HG02763 (cell line): ENCODE data around the gene ADAMTS2.

Source experiments
- ATAC-seq: cut with Tn5 transposase; IDR thresholded peaks from one replicate; pipeline ENCODE4 v1.9.1; 2021; ENCODE audit warnings: mild to moderate bottlenecking, moderate library complexity; ENCODE audit not compliant: unreplicated experiment

ADAMTS2 gene

GRCh38 chr5:179373101-179373934, 28.1 kb upstream of the ADAMTS2 start:
- ATAC-seq = no peak

- no peak for ATAC-seq
These were observed 26.7 kb upstream of the ADAMTS2 start for GRCh38 chr5:179371681-179372680.

DNA sequence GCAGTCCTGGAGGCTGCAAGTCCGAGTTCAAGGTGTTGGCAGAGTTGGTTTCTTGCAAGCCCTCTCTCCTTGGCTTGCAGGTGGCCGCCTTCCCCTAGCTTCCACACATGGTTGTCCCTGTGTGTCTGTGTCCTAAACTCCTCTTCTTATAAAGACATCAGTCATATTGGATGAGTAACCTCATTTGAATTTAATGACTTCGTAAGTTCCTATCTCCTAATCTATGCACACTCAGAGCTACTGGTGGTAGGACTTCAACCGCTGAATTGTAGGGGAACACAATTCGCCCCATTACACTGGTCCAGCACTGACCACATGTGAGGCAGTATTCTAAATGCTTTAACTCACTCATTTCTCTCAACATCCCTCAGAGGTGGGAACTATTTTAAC, 25.9 kb upstream of the ADAMTS2 start:
- no peak for ATAC-seq

GRCh38 chr5:179370490-179371120, 25.3 kb upstream of the ADAMTS2 start:
- no peak for ATAC-seq

DNA sequence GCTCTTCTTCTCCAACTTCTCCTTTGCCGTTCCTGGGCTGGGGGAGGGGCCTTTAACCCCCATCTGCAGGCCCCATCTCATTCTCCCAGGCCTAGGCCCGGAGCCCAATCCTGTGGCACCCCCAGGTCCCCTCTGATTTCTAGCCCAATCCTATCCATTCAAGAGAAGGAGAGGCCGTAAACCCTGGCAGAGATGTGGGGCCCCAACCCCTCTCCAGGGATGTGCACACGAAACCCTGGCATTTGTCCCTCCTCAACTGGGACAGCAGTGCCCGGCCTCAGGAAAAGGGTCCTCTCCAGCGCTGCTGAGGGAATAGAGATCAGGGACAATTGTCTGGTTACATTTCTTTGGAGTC, 24.2 kb upstream of the ADAMTS2 start:
- no peak for ATAC-seq

DNA sequence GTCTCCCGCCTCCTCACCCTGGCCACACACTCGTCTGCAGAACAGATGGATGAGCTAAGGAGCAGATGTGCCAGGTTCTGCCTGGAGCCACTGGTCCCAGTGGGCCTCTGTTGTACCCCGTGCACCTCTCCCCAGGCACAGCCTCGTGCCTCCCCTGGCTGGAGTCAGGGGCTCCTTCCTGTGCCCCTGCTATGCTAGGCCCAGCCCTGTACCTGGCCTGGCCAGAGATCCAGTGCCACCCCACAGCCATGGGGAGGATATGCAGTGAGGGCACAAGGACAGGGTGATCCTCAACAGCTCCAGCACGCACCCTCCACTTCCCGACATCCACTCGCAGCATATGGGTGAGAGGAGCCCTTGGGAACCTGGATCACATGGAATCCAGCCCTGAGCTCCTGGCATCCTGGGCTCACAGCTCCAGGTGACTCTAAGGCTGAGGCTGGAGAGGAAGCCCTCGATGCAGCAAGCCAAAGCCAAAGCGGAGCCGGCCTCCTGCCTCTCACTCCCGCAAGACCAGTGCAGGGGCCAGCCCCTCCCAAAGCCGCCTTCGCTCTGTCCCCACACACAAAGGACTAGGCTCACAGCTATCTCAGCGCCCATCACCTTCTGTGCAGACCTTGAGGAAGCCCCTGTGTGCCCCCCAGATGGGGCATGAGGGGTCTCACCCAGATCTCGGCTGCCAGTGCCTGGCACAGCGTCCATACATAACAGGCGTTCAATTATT, 23.7 kb upstream of the ADAMTS2 start:
- no peak for ATAC-seq

DNA sequence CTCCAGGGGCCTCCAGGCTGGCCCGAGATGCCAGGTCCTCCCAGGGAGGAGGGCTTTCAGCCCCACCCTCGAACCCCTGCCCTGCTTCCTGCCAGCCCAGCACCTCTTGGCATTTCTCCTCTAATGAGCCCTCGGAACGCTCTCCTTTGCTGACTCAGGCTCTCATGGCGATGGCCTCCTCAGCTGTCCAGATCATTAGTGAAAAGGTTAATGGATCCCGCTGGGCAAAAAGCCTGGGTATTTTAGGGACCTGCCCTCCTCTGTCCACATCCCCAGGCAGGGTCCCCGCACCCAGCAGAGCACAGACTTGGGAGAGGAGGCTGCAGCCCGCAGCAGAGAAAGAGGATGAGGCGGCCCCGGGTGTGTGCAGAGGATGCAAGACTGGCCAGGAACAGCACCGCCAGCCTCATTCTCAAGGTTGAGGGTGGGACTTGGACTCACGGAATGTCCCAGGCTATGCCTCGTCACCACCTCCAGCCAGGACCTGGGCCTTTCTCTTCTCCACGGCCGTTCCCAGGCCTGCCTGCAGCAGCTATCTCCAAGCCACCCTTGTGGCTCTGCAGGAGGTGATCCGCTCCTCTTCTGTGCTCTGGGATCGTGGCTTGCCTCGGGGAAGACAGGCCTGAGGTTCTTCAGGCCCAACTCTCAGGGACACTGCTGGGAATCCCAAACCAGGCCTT, 23.0 kb upstream of the ADAMTS2 start:
- ATAC-seq = no peak

GRCh38 chr5:179367491-179367890, 22.2 kb upstream of the ADAMTS2 start:
- ATAC-seq = no peak

DNA sequence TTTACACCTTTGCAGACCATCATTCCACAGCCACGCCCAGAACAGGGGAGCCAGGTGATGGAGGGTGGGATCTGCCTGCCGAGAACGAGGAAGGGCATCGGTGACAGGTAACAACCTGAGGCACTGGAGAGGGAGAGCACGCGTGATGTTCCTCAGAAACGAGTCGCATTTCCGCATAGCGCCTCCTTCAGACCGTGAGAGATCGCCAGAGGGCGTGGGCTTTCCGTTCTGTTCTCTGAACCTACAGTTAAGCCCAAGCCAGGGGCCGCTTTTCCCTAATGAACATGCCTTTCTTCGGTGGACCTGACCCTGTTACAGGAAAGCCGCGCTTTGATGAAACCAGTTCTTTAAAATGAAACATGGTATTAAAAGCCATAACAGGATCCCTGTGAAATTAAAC, 17.1 kb upstream of the ADAMTS2 start:
- no peak for ATAC-seq

DNA sequence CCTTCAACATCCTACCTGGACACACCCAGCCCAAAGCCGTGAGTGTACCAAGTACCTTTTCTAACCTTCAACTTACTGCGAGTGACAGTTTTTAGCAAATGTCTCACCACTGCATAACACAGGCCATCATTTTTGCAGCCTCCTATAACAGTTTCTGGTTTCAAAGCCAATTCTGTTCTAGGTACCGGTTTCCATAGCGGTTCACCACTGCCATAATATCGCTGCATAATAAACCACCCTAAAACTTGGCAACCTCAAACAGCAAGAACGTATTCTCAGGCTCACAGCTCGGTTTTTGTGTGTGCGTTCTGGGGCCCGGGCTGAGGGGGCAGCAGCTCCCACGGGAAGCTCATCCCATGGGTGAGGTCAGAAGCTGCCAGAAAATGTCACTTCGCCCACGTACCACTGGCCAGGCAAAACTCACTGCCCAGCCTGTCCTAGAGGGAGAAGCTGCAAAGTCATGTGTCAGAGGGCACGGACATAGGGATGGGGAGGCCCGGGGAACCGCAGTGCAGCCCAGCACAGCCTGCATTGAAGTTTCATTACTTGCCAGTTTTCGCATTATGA, 15.9 kb upstream of the ADAMTS2 start:
- ATAC-seq = no peak

DNA sequence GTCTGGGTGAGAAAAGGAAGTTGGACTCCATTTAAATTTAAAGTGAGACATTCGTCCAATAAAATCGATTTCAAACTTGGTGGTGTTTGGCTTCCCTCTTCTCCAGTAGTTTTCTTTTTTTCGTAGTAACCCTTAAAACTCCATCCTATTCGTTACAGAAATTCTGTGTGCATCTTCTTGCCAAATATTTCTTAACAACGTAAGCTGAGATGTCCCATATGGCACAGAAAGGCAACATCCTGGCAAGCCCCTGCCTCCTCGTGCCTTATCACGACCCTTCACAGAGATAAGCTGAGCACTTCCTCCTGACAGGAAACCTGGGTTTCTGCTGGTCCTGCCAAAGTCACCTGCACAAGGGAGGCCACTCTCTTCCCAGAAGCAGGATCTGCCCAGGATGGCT, 11.8 kb upstream of the ADAMTS2 start:
- no peak for ATAC-seq

GRCh38 chr5:179355976-179356974, 11.0 kb upstream of the ADAMTS2 start:
- ATAC-seq = no peak

- no peak for ATAC-seq
These were observed 9.1 kb upstream of the ADAMTS2 start for GRCh38 chr5:179354305-179354882.

DNA sequence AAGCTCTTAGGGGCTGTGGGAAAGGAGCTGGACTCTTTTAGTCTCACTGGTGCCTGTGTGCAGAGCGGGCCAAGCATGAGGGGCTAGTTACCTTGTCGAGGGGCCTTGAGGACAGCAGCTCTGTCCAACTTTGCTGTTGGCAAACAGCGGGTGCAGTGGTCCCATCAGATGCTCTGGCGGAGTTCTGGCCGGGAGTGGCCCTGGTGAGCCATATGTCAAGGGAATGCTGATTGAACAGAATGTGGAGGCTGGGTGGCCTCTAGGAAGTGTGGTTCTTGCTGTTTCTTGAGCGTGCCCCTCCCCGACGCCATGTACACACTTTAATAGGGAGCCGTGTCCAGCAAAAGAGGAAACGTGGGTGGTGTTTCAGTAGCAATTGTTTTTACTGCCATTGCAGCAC, 3.6 kb upstream of the ADAMTS2 start:
- ATAC-seq = no peak

DNA sequence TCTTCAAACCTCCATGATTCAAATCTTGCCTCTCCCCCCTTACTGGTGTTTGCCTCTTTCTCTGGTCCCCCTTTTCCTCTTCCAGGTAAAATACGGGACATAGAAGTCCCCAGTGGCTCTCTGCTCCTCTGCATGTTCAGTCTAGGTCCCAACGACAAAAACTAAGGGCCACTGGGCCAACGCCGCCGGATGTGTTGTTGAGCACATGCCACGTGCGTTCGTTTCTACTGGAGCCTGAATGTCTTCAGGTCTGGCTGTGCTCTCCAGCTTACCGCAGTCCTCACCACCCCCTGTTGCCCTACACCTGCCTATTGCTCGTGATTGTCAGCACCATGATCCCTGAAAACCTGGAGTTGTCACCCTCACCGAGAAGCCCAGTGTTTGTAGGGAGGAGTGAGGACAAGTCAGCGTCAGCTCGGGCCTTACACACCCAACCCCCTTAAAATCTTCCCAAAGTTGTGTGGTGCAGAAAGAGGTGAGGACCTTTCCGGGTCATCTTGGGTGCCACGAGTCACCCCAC, 2.8 kb upstream of the ADAMTS2 start:
- no peak for ATAC-seq

GRCh38 chr5:179347581-179347980, 2.3 kb upstream of the ADAMTS2 start:
- no peak for ATAC-seq

DNA sequence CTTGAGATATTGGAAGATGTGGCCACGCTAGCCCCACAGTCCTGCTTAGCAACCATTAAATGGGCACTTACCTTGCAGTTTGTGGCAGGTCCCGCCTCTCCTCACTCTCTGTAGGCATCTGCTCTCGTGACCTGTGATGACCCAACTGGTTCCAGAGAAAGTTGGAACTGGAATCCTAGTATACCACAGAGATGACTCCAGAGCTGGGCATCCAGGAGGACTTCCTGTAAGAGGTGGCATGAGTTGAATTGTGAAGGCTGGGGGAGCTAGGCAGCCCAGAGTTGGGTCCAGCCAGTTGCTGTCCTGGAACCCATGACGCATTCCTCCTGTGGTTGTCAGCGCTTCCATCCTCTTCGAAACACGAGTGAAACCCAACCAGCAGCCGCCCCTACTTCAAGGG, 1.6 kb upstream of the ADAMTS2 start:
- ATAC-seq = no peak

- ATAC-seq = no peak
These were observed 1.1 kb upstream of the ADAMTS2 start for GRCh38 chr5:179346401-179346800.
